ENCODE data around the gene FAM124A. TPM values are rescaled to one million over a fixed set of nuclear protein-coding genes. Genes with fewer than 3 reads are reported as not detected.

FAM124A gene
- total RNA-seq, 1 experiment from 2014 or later: 1.0 TPM

GRCh38 chr13:51305271-51305967, 83.2 kb downstream of the FAM124A start:
- DNase-seq (ENCODE audit: low spot score): no peak

GRCh38 chr13:51308781-51309180, 86.6 kb downstream of the FAM124A start:
- no peak for DNase-seq (ENCODE audit: low spot score)

GRCh38 chr13:51311231-51311630, 89.0 kb downstream of the FAM124A start:
- no peak for DNase-seq (ENCODE audit: low spot score)

- no peak for DNase-seq (ENCODE audit: low spot score)
These were observed 89.8 kb downstream of the FAM124A start for GRCh38 chr13:51311957-51312520.

- no peak for DNase-seq (ENCODE audit: low spot score)
These were observed 91.4 kb downstream of the FAM124A start for GRCh38 chr13:51313619-51314018.

- no peak for DNase-seq (ENCODE audit: low spot score)
These were observed 95.1 kb downstream of the FAM124A start for GRCh38 chr13:51317262-51317661.

- no peak for DNase-seq (ENCODE audit: low spot score)
These were observed 95.8 kb downstream of the FAM124A start for GRCh38 chr13:51318015-51318414.

- no peak for DNase-seq (ENCODE audit: low spot score)
These were observed 96.7 kb downstream of the FAM124A start for GRCh38 chr13:51318876-51319275.

GRCh38 chr13:51321836-51322235, 99.6 kb downstream of the FAM124A start:
- DNase-seq (ENCODE audit: low spot score): no peak

- no peak for DNase-seq (ENCODE audit: low spot score)
These were observed 100.6 kb downstream of the FAM124A start for GRCh38 chr13:51322826-51323225.

- no peak for DNase-seq (ENCODE audit: low spot score)
These were observed 101.8 kb downstream of the FAM124A start for GRCh38 chr13:51323824-51324511.

GRCh38 chr13:51324714-51325420, 102.7 kb downstream of the FAM124A start:
- no peak for DNase-seq (ENCODE audit: low spot score)

GRCh38 chr13:51325837-51326236, 103.6 kb downstream of the FAM124A start:
- no peak for DNase-seq (ENCODE audit: low spot score)

GRCh38 chr13:51326777-51327176, 104.6 kb downstream of the FAM124A start:
- no peak for DNase-seq (ENCODE audit: low spot score)

GRCh38 chr13:51327961-51328360, 105.8 kb downstream of the FAM124A start:
- DNase-seq (ENCODE audit: low spot score): no peak

GRCh38 chr13:51328488-51328887, 106.3 kb downstream of the FAM124A start:
- no peak for DNase-seq (ENCODE audit: low spot score)

- DNase-seq (ENCODE audit: low spot score): peak; percentile 49
These were observed 107.4 kb downstream of the FAM124A start for GRCh38 chr13:51329606-51330005.

- DNase-seq (ENCODE audit: low spot score): peak; percentile 79
These were observed 108.6 kb downstream of the FAM124A start for GRCh38 chr13:51330791-51331190.

- no peak for DNase-seq (ENCODE audit: low spot score)
These were observed 109.2 kb downstream of the FAM124A start for GRCh38 chr13:51331354-51331861.

- no peak for DNase-seq (ENCODE audit: low spot score)
These were observed 110.6 kb downstream of the FAM124A start for GRCh38 chr13:51332566-51333361.

- DNase-seq (ENCODE audit: low spot score): no peak
These were observed 111.2 kb downstream of the FAM124A start for GRCh38 chr13:51333421-51333820.

Data from H4 (cell line).